Stimulated activated CD8-positive, alpha-beta memory T cell treated with anti-CD3 and anti-CD28 coated beads, Interleukin-7, amount 100 ng/mL, for 4 hours (primary cell): ENCODE measurements around the gene CNKSR2.

Experiments
- DNase-seq, 2 donors: peaks; one replicate each; pipeline ENCODE4 v3.0.0-alpha.2; 2020; ENCODE audit warnings: low read depth in 2 of 2

The CNKSR2 gene

GRCh38 chrX:21612154-21612553 is 237.9 kb downstream of the CNKSR2 start:
- no peak for DNase-seq

GRCh38 chrX:21616386-21616785 is 242.2 kb downstream of the CNKSR2 start:
- no peak for DNase-seq

- no peak for DNase-seq
Observed at GRCh38 chrX:21620234-21620633, 246.0 kb downstream of the CNKSR2 start.

- no peak for DNase-seq
Observed at GRCh38 chrX:21623778-21624501, 249.7 kb downstream of the CNKSR2 start.

GRCh38 chrX:21632027-21632426 is 257.8 kb downstream of the CNKSR2 start:
- DNase-seq: no peak

GRCh38 chrX:21638311-21638710 is 264.1 kb downstream of the CNKSR2 start:
- no peak for DNase-seq

GRCh38 chrX:21639775-21640174 is 265.6 kb downstream of the CNKSR2 start:
- no peak for DNase-seq

- no peak for DNase-seq
Observed at GRCh38 chrX:21645431-21645830, 271.2 kb downstream of the CNKSR2 start.

- DNase-seq: no peak
Observed at GRCh38 chrX:21645886-21646285, 271.7 kb downstream of the CNKSR2 start.

- no peak for DNase-seq
Observed at GRCh38 chrX:21655901-21656586, 281.8 kb downstream of the CNKSR2 start.

- no peak for DNase-seq
Observed at GRCh38 chrX:21656587-21657317, 282.5 kb downstream of the CNKSR2 start.

GRCh38 chrX:21657318-21658151 is 283.3 kb downstream of the CNKSR2 start:
- no peak for DNase-seq

GRCh38 chrX:21658152-21658737 is 284.0 kb downstream of the CNKSR2 start, which contains the start of gene KLHL34:
Gene KLHL34, minus strand, starts transcription at chrX:21658330. Its CDS starts 542 bp downstream, at chrX:21657788.
- DNase-seq: no peak

GRCh38 chrX:21658746-21659145 is 284.5 kb downstream of the CNKSR2 start:
- DNase-seq: no peak

GRCh38 chrX:21659320-21659719 is 285.1 kb downstream of the CNKSR2 start:
- DNase-seq: no peak

- no peak for DNase-seq
Observed at GRCh38 chrX:21660156-21660555, 285.9 kb downstream of the CNKSR2 start.

GRCh38 chrX:21661316-21661715 is 287.1 kb downstream of the CNKSR2 start:
- no peak for DNase-seq

- DNase-seq: no peak
Observed at GRCh38 chrX:21662761-21663160, 288.5 kb downstream of the CNKSR2 start.

GRCh38 chrX:21666252-21666651 is 292.0 kb downstream of the CNKSR2 start:
- DNase-seq: no peak

GRCh38 chrX:21666679-21667078 is 292.5 kb downstream of the CNKSR2 start:
- no peak for DNase-seq

GRCh38 chrX:21674430-21675186 is 300.4 kb downstream of the CNKSR2 start:
- DNase-seq: no peak
